Muscle layer of colon (tissue), 2 donors: Measurements from ENCODE around the gene PTPRN.
"Not testable (repeated sequence)": the region's sequence is repeated elsewhere in the genome, so short reads cannot be mapped to it uniquely, and the experiment has no call there.

Experiments
- H3K27ac ChIP-seq: one replicate; pipeline ENCODE4 v1.7.0; 2013; ENCODE audit warnings: low read depth, mild to moderate bottlenecking, low read length, moderate library complexity
- H3K27me3 ChIP-seq, 2 donors: one replicate each; pipeline ENCODE4 v1.7.0; 2013; ENCODE audit warnings: low read length in 2 of 2, mild to moderate bottlenecking in 2 of 2; ENCODE audit not compliant: insufficient read depth in 2 of 2, control insufficient read depth in 1 of 2
- H3K36me3 ChIP-seq: one replicate; pipeline ENCODE4 v1.7.0; 2013; ENCODE audit warnings: mild to moderate bottlenecking, low read length; ENCODE audit not compliant: insufficient read depth
- H3K4me1 ChIP-seq: one replicate; pipeline ENCODE4 v1.7.0; 2013; ENCODE audit warnings: mild to moderate bottlenecking, low read length; ENCODE audit not compliant: insufficient read depth
- H3K4me3 ChIP-seq, 2 donors: one replicate each; pipeline ENCODE4 v1.7.0; 2013; ENCODE audit warnings: low read length in 2 of 2, low read depth in 1 of 2, mild to moderate bottlenecking in 1 of 2, moderate library complexity in 1 of 2
- H3K9ac ChIP-seq: one replicate; pipeline ENCODE4 v1.7.0; 2013; ENCODE audit warnings: low read length
- H3K9me3 ChIP-seq: one replicate; pipeline ENCODE4 v1.7.0; 2013; ENCODE audit warnings: mild to moderate bottlenecking, low read length
- donor health status: abdominal sarcoma.
- donor health status: Adenocarcinoma of cecum.

The PTPRN gene

GRCh38 chr2:219292616-219293015 is 16.6 kb downstream of the PTPRN start:
- Histone ChIP-seq H3K27ac (no peak overlapping the region), H3K9me3 (no peaks in the 10 kb centered on the region), H3K4me1 (peaks cover 22% of the 10 kb centered on the region), H3K4me3 (no peak overlapping the region), H3K27me3 (no peaks in the 10 kb centered on the region), H3K9ac (no peak overlapping the region), H3K36me3 (no peaks in the 10 kb centered on the region)

DNA sequence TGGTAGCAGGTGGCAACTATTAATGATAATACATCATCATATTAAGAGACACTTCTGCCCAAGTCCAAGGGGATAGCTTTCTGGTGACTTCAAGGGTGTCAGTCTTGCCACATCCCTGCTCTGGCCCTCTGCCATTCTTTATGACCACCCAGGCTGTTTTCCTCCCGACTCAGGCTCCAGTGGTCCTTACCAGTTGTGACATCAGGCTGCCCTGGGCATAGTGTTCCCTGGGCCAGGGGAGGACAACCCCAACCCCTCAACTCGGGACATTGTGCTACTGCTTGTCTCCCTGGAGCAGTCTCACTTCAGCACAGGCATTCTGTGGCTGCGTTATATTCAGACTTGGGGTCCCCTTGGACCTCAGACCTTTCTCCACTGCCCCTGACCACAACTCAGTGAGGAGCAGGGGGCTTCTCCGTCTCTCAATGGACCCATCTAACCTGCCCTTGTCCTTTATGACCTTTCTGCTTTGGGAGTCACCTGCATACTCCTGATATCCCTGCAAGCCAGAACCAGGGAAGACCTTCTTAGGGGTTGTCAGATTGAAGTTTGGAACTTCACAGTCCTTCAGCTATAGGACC is 17.2 kb downstream of the PTPRN start:
- no peak overlapping the region for H3K27ac ChIP-seq
- H3K27me3 ChIP-seq: no peaks in the 10 kb centered on the region
- peaks cover 22% of the 10 kb centered on the region for H3K4me1 ChIP-seq
- no peak overlapping the region for H3K4me3 ChIP-seq
- H3K9ac ChIP-seq: no peak overlapping the region
- H3K9me3 ChIP-seq: no peaks in the 10 kb centered on the region
- no peaks in the 10 kb centered on the region for H3K36me3 ChIP-seq

DNA sequence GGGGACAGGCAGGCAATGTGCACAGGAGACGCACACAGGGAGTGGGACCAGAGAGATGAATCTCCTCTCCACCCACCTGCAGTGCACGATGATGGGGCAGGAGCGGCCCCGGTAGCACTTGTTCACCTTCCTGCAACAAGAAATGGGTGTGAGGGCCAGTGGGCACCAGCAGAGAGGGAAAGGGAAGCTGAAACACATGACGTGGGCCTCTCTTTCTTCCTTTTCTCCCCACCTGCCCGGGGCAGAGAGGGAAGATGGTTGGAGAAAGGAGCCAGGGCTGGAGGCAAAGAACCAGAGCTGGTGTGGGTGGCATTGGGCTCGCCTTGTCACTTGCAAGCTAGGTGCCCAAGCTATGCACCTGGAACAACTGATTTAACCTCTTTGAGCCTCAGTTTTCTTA is 17.8 kb downstream of the PTPRN start:
- H3K36me3 ChIP-seq: no peaks in the 10 kb centered on the region
- no peak overlapping the region for H3K27ac ChIP-seq
- H3K27me3 ChIP-seq: no peaks in the 10 kb centered on the region
- no peak overlapping the region for H3K4me3 ChIP-seq
- peaks cover 22% of the 10 kb centered on the region for H3K4me1 ChIP-seq
- H3K9me3 ChIP-seq: no peaks in the 10 kb centered on the region
- no peak overlapping the region for H3K9ac ChIP-seq

DNA sequence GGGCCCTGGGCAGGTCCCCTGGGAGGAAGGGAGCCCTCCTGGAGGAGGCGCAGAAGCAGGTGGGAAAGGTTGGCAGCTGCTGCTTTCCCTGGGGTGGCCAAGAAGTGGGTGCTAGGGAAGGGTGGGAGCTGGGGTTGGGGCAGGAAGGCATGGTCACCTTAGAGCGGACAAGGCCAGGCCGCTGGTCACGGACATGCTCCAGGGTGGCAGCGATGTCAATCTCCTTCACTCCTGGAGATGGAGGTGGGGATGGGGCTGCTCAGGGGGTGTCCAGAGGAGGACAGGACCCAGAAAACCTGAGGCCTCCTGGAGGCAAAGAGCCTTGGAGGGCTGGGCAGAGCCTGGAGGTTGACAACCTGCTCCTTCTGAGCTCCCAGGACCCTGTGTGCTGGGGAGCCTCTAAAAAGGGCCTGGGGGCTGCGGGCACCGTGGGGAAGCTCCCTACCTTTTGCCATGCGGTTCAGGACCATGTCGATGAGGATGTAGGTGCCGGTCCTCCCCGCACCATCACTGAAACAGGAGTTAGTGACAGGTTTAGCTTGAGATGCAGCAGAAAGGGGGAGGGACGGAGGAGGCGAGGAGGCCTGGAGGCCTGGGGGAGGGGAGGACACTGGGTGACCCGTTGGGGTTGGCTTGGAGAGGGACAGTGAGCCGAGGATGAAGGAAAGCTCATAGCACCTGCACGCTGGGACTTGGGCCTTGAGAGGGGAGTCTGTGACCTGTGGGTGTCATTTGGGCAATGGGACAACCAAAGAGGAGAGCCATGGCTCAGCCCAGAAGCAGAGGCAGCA is 18.6 kb downstream of the PTPRN start:
- H3K36me3 ChIP-seq: peaks cover under 1% of the 10 kb centered on the region
- no peak overlapping the region for H3K9ac ChIP-seq
- H3K9me3 ChIP-seq: no peaks in the 10 kb centered on the region
- no peak overlapping the region for H3K4me3 ChIP-seq
- H3K27me3 ChIP-seq: no peaks in the 10 kb centered on the region
- H3K27ac ChIP-seq: no peak overlapping the region
- H3K4me1 ChIP-seq: peaks cover 22% of the 10 kb centered on the region

DNA sequence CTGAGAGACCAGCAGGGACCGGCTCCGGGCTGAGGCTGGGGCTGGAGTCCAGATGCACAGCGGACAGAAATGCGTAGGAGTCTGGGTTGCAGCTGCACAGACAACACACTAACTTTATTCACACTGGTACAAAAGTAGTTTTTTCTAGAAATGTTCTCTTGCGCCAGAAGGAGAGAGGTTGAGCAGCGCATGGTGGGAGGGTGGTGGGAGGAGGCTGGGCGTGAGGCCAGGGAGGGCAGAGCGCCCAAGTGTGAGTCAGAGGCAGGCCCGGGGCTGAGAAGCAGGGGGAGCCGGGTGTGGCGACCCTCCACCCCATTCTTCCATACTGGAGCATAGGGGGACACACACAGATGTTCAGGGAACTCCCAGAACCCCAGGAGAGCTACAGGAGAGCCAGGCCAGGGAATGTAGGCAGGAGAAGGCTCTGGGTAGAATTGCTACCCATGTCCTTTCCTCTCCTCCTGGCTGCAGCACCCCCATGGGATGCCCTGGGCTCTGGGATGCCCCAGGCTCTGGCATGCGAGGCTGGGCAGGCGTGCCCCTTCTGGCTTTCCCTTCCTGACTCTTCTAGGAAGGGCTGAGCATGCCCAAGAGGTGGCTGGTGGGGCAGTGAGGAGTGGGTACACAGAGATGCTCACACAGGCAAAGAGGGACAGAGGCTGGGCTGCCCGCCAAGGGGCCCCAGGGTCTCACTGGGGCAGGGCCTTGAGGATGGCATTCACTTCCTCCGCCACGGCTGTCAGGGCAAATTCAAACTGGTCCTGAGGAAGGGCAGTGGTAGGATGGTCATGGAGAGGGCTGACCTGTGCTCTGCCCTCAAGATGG is 19.5 kb downstream of the PTPRN start:
- no peak overlapping the region for H3K4me3 ChIP-seq

DNA sequence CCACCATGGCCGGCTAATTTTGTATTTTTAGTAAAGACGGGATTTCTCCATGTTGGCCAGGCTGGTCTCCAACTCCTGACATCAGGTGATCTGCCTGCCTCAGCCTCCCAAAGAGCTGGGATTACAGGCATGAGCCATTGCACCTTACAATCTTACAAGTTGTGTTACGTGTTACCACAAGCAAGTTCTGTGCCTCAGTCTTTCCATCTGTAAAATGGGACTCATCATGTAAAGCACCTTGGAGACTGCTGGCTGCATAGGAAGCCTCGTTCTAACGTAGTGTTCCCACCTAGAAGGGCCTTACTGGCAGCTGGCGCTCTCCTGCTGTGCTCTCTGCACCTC is 20.0 kb downstream of the PTPRN start:
- Histone ChIP-seq H3K9me3 (no peaks in the 10 kb centered on the region), H3K27ac (peak overlapping the region; percentile 68), H3K27me3 (no peaks in the 10 kb centered on the region), H3K4me3 (no peak overlapping the region), H3K36me3 (peaks cover 15% of the 10 kb centered on the region), H3K9ac (no peak overlapping the region), H3K4me1 (peaks cover 15% of the 10 kb centered on the region)

More for the DNA sequence above, 19.5 kb downstream of the PTPRN start:
- H3K4me1 ChIP-seq: peaks cover 17% of the 10 kb centered on the region
- no peaks in the 10 kb centered on the region for H3K9me3 ChIP-seq
- no peak overlapping the region for H3K9ac ChIP-seq
- peaks cover 9% of the 10 kb centered on the region for H3K36me3 ChIP-seq
- peak overlapping the region; percentile 68 for H3K27ac ChIP-seq
- no peaks in the 10 kb centered on the region for H3K27me3 ChIP-seq

GRCh38 chr2:219287580-219288265 is 21.5 kb downstream of the PTPRN start:
- Histone ChIP-seq H3K9ac (no peak overlapping the region), H3K9me3 (no peaks in the 10 kb centered on the region), H3K4me1 (peaks cover 12% of the 10 kb centered on the region), H3K36me3 (peaks cover 29% of the 10 kb centered on the region), H3K27me3 (no peaks in the 10 kb centered on the region), H3K27ac (no peak overlapping the region), H3K4me3 (no peak overlapping the region)

DNA sequence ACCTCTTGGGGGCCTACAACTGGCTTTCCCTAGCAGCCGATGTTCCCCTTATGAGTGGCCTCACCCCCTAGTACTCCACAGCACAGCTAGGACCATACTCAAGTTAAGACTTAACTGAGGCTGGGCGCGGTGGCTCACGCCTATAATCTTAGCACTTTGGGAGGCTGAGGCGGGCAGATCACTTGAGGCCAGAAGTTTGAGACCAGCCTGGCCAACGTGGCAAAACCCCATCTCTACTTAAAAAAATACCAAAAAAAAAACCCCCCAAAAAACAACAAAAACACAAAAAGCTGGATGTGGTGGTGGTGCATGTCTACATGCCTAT is 22.1 kb downstream of the PTPRN start:
- not testable (repeated sequence) for H3K9me3 ChIP-seq, H3K9ac ChIP-seq, H3K4me3 ChIP-seq, H3K27ac ChIP-seq, H3K27me3 ChIP-seq
- Histone ChIP-seq H3K36me3 (peaks cover 36% of the 10 kb centered on the region), H3K4me1 (peaks cover 12% of the 10 kb centered on the region)

DNA sequence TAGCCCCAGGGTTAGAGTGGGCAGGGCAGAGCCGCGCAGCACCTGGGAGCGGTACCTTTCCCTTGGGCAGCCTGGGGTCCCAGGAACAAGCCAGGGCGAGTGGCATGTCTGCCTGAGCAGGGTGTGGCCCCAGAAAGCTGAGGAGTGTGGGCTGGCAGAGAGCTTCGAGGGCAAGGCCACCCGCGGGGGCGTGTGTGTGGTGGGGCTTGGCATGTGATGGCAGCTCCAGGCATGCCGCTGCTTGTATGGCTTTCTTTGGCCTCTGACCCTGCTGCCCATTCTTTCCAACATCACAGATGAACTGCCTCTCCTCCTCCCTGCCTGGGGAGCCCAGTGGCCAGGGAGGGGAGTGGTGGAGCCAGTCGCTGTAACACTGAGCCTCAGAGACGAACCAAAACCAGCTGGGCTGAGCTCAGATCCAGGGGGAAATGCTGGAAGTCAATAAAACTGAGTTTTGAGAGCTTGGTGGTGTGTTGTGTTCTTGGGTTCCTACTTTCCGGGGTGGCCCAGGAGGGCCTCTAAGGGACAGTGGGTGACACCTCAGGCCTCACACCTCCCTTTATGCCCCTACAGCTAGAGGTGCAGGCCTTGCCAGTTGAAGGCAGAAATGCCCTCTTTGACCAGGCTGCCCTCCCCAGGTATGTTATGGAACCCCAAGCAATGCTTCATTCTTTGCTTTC is 22.6 kb downstream of the PTPRN start:
- Histone ChIP-seq H3K36me3 (peaks cover 41% of the 10 kb centered on the region), H3K27me3 (no peaks in the 10 kb centered on the region), H3K27ac (no peak overlapping the region), H3K4me3 (no peak overlapping the region), H3K9me3 (no peaks in the 10 kb centered on the region), H3K9ac (no peak overlapping the region), H3K4me1 (peaks cover 12% of the 10 kb centered on the region)

DNA sequence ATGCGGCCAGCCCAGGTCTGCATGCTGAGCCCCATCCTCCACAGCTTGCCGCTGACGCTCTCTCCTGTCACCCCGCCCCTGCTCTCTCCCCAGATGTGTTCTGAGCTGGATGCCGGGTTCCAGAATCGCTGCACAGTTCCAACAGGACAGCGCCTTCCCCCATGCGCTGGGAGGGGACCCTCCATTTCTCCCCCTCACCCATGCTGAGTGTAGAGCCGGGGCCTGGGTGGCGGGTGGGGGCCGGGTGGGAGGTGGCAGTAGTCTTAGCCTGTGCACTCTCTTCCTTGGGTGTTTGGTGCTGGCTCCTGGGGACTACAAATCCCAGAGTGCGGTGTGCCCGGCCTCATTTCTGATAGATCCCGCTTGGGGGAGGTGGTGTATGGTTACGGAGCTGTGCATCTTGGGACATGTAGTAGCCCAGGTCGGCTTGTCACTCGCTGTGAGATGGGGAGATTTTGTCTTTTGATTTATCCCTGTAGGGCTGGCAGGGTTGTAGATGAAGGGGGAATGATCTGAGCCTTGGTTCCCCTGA is 23.2 kb downstream of the PTPRN start:
- H3K4me1 ChIP-seq: peaks cover 14% of the 10 kb centered on the region
- H3K4me3 ChIP-seq: no peak overlapping the region
- no peaks in the 10 kb centered on the region for H3K27me3 ChIP-seq
- H3K9me3 ChIP-seq: no peaks in the 10 kb centered on the region
- no peak overlapping the region for H3K9ac ChIP-seq
- H3K36me3 ChIP-seq: peaks cover 47% of the 10 kb centered on the region
- no peak overlapping the region for H3K27ac ChIP-seq

DNA sequence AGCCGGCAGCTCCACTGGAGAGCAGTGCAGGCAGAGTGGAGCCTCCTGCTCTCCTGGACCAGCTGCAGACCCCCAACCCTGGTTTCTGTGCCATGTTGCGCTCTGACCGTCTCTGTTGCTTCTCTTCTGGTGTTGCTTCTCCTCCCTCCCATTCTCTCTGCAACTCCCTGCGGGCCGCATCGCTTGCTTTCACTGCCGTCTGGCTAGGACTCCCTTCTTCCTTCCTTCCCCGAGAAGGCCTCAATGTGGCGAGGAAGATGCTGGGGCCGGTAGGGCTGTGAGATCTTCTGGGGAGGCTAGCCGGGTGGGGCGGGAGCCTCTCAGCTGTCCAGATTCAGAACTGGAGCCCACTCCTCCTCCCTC is 23.8 kb downstream of the PTPRN start:
- Histone ChIP-seq H3K9me3 (no peaks in the 10 kb centered on the region), H3K9ac (no peak overlapping the region), H3K4me3 (no peak overlapping the region), H3K36me3 (peaks cover 53% of the 10 kb centered on the region), H3K27ac (no peak overlapping the region), H3K27me3 (no peaks in the 10 kb centered on the region), H3K4me1 (peaks cover 20% of the 10 kb centered on the region)
